Cerebellar nuclear complex (tissue), 1 donor: Measurements from ENCODE around the gene STEAP1.
"Not testable (repeated sequence)": the region's sequence is repeated elsewhere in the genome, so short reads cannot be mapped to it uniquely, and the experiment has no call there.

Source experiments
- DNase-seq, 2 experiments: peaks; one replicate each; lab custom pipeline; 2025; lab: John Stamatoyannopoulos, UW

The STEAP1 gene

DNA sequence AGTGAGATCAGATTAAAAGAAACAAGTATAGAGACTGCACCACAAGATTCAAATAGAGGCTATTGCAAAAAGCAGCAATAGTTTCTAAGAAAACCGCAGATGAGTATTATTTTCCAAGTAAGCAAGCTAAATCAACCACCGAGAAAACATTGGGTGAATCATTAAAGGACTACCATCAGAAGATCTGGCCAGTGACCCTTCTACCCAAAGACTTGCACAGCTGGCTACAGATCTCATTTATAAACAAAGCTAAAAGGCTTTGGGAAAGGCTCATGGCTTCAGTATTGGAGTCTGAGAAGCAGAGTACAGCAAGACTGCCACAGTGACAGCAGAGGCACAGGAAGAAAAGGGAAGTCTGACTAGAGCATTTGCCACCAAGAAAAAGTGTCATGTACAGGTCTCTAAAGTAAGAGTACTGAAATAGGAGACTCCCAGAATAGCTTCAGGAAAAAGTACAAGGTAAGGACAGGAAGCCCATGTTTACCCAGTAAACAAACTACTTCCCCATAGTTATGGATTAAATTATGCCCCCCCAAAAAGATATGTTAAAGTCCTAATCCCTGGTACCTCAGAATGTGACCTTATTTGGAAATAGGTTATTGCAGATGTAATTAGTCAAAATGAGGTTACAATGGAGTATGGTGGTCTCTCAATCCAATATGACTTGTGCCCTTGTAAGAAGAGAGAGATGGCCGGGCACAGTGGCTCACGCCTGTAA lies 19.0 kb downstream of the STEAP1 start:
- no peak for DNase-seq

DNA sequence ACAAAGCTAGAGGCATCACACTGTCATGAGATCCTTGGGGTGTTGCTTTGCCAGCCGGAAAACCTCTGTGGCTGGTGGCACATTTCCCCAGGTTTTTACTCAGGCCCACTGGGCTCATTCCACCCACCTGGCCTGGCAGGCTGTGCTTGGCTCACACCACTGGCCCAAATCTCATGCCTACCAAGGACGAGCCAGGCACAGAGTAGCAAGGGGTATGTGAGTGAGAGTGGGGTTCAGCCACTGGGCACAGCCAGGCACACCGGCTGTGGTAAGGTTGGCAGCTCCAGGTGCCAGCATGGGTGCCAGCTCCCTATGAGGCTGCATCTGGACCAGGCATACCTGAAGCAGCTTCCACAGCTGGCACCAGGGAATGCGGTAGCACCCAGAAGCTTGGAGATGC lies 21.4 kb downstream of the STEAP1 start:
- DNase-seq: no peak

DNA sequence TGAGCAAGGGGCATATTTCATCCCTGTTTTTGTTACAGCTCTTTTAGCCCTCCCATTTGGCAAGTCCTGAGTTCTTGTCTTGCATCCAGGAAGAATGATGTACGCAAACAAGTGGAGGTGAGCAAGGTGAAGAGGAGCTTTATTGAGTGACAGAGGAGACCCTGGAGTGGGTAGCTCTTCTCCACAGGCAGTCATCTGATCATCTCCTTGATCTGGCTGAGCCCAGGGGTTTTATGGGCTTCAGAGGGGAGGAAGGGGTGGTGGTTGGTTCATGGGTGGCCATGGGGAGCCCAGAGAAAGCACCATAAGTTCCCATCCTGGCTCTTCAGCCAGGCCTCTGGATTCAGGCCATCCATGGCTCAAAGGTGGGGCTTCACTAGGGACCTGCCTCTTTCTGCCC lies 21.9 kb downstream of the STEAP1 start:
- DNase-seq: no peak

DNA sequence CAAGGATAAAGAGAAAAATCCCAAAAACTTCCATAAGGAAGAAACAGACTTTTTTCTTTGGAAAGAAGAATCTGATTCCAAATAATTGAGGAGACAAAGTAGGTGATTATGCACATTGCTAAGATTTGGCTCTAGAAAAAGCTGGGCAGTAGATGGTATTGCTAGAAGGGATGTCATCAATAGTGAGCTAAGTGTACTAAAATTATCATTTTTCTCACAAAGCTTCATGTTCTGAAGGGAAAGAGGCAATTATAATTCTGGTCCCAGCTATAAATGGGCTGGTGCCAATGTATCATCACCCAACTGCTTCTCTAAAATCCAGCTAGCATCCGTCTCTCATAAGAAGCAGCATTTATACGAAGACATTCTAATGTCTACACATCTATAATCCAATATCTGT lies 23.9 kb downstream of the STEAP1 start:
- DNase-seq: no peak

DNA sequence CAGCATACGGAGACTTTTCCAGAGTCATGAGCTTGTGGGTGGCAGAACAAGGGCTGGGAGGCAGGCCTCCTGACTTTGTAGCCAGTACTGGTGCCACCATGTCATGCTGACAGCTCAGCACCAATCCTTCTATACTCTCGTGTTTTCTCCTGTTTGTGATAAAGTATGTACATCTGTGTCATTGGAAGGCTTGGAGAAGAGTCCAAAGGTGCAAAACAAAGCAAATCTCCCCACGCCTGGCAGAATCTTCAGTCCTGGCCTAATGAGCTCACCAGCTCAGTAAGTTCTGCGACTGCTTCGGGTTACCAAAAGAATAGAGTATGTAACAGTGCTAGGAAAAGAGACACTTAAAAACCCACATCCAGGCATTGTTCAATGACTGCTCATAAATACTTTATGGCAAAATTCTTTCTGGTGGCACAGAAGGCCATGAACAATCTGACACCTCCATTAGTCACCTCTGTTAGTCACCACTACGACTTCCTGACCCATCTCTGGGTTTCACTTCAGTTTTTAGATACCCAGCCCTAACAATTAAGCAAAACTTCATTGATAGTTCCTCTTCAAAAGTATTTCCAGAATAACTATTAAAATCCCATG lies 24.5 kb downstream of the STEAP1 start:
- DNase-seq: no peak

DNA sequence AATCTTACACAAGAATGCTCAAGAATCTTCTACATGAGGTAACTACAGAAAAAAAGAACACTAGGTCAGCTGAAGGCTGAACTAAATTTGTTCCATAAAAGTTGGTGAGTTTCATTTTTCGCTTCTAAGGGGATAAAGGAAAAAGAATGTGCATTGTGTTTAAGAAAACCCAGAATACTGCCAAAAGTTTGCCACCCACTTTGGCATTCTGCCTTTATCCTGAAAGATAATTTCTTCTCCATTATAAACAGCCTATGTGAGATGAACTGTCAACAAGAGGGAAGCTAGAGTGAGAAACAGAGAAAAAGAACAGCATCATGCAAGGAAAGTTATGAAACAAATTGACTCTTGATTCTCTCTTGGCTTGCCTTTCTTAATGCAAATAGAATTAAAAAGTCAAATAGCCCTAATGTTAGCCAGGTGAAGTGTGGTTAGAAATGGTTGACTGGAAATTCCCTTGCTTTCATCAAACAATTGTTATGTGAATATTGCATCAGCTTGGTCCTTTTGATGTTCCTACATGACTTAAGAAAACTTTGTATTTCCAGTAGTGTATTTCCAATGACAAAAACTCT lies 25.8 kb downstream of the STEAP1 start:
- no peak for DNase-seq

DNA sequence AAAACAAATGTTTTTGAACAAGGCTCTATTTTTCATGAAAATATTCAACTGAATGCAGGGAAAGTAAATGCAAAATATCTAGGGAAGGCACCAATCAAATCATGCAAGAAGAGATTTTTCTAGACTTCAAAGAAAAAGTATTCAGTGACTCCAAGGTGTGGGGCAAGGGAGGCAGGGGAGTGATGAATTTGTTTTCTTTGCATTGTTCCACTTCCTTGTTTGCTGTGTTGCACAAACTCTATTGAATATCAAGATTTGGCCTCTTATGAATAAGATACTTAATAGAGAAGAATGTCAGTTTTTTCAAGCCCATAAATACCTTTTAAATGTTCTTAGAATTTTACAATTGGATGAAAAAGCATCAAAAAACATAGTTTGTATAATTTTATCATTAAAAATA lies 26.4 kb downstream of the STEAP1 start:
- DNase-seq: no peak

DNA sequence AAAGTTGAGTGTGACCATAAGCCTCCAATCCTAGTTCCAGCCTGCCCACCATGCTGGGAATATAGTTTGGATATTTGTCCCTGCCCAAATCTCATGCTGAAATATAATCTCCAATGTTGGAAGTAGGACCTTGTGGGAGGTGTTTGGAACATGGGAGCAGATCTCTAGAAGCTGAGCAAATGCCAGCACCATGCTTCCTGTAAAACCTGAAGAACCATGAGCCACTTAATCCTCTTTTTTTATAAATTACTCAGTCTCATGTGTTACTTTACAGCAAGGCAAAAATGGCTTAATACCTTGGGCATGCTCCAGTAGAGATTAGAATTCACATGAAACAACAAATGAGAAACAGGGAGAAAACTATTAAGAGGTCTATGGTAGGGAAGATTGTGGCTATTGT lies 27.2 kb downstream of the STEAP1 start:
- no peak for DNase-seq

DNA sequence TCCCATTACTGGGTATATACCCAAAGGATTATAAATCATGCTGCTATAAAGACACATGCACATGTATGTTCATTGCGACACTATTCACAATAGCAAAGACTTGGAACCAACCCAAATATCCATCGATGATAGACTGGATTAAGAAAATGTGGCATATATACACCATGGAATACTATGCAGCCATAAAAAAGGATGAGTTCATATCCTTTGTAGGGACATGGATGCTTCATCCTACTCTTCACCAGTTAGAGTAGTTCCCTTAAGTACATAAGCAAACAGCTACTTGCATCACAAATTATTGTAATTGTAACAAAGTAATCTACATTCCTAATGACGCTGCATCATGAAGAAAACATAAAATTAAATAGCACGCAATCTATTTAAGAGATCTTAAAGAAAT lies 32.0 kb downstream of the STEAP1 start:
- DNase-seq: not testable (repeated sequence)

DNA sequence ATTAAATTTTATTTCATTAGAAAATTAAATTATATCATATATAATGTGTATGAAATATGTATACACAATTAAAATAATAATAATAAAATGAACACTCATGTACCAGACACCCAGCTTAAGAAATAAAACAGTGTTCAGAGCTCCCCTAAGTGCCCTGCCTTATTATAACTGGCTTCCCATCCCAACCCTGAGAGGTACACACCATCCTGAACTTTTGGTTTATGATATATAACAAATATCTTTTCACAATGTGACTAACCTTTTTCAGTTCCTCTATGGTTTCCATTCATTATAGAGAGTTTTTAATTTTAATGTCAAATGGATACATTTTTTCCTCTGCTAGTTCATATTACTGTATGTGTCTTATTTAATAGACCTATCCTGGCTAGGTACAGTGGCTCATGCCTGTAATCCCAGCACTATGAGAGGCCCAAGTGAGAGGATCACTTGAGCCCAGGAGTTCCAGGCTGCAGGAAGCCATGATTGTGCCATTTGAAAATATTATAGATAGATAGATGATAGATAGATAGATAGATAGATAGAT lies 33.3 kb downstream of the STEAP1 start:
- no peak for DNase-seq

DNA sequence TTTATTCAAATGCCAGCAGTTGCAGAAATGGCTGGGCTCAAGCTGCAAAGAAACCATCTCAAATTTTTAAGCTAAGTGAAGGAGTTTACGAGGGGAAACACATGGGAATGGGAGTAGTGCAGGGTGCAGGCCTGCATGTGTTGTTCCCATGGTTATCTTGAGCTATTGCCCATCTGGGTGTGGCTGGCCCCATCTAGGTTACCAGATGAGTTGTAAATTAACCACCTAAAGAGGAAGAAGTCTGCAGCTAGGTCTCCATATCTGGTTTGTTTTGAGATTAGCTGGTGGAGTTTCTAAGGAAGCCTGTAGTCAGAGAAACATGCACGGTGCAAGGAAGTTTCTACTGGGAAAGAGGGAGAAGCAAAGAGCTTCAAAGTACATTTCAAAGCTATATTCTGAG lies 34.0 kb downstream of the STEAP1 start:
- no peak for DNase-seq

DNA sequence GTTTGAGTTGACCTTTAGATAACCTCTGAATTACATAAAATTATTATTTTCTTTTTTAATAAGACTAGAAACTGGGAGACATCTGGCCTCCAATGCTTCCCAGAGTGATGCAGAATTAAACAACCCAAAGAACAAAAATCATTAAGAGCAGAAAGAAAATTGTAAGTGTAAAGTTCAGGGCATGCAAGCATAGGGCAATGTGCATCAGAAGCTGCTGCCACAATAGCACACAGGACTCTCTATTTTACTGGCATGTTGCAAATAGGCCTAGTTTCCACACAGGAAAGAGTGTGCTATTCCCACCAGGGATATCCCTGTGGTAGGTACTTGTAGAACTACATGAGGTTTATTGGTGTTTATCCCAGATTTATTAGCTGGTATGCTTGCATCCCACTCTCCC lies 36.7 kb downstream of the STEAP1 start:
- no peak for DNase-seq

DNA sequence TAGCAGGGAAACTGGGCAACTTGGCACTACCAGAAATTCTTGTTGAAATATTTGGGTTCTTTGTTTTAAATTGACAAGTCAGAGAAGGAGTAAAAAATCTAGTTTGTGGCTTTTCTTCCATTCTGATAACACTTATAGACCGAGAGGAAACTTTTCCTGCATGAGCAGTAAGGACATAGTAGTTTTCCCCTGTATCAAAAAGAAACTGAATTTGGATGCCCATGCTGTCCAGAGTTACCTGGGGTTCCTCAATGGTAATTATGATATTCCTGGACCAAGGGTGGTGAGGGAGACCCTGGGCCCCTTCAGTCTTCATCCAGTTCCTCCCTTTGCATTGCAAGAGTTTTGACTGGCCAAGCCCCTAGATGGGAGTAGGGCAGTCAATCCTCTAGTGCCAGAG lies 37.4 kb downstream of the STEAP1 start:
- no peak for DNase-seq

DNA sequence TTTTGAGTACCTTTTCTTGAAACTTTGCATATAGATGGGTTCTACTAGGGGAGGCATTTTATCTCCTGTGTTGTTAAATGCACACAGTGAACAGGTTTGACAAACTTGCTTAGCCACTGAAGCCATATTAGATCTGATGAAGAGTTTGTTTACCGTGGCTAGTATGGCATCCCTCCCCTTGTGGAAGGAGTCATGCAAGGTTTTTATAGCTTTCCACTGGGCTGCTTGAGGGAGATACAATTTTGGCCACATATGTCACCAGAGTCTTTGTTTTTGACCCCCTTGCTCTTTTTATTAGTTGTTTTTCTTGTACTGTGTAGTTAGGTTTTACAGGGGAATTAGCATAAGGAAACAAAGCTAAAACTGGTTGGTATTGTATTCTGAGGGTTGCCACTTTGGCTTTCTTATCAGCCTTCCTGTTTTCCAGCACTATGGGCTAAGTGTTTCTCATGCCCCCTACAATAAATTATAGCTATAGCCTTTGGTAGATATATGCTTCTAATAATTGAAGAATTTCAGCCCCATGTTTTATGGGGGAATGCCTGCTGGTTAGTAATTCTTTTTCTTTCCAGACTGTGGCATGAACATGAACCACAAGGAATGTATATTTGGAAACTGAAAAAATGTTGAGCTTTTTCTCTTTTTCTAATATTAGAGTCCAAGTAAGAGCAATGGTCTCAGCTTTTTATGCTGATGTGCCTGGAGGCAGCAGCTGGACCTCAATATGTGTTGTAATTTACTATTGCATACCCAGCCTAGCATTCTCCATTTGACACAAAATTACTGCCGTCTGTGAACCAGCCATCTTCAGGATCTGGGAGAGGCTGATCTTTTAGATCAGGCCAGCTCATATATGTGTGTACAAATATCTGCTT lies 38.8 kb downstream of the STEAP1 start:
- DNase-seq: no peak

DNA sequence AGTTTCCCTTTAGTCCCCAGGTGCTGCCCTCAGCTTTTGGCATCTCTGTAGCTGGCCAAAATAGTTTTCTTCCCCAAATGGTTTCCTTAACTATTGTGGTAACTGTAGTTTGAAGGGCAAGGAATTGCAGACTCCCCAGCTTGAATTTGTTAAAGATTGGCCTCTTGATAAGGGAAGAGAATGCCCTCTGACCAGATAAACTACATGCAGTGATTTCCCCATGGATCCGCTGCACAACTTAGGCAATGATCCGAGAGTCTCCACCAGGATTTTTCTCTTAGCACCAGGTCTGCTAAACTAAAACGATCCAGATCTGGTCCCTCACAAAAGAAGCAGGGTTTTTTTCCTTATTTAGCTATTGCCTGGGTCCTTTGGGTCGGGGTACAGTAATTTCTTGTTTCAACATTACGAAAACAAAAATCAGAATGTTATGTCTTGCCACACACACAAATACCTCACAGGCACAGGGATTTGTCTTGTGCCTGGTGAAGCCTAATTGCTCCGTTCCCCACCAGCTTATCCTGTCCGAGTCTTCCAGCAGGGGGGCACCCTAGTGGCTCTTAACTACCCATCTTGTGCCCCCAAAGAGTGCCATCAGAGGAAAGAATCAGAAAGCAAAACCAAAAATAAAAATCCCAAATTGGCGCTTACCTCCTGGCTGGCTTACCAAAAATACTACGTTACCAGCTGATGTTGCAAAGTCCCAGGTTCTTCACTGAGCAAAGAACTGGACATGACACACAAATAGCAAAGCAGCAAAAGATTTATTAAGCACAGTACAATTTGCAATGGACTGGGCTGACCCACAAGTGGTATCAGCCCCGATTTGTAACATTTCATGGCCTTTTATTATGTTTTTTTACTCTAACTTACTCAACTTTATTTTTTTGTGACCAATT lies 40.9 kb downstream of the STEAP1 start:
- no peak for DNase-seq

DNA sequence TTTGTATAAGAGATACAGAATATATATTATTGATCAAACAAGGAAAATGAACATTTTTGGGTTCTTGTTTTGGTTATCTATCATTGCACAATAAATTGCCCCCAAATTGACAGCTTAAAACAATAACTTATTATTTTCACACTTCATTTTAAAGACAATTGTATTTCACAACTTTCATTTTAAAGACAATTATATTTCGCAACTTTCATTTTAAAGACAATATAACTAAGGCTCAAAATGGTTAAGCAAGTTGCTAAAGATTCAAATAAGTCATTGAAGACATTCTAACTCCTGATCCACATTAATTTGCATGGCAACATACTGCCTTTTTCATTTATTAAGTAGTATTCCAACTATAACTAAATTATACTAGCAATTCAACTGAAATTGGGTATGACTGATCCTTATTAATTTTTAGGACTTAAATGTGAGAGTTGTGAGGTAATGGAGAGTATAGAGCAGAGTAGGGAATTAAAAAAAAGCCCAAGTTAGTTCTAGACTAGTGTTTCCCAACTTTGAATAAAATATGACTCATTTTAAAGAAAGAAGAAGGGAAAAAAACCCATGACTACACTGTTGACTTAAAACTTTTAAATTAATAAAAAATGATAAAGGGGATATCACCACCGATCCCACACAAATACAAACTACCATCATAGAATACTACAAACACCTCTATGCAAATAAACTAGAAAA lies 47.4 kb downstream of the STEAP1 start:
- no peak for DNase-seq

DNA sequence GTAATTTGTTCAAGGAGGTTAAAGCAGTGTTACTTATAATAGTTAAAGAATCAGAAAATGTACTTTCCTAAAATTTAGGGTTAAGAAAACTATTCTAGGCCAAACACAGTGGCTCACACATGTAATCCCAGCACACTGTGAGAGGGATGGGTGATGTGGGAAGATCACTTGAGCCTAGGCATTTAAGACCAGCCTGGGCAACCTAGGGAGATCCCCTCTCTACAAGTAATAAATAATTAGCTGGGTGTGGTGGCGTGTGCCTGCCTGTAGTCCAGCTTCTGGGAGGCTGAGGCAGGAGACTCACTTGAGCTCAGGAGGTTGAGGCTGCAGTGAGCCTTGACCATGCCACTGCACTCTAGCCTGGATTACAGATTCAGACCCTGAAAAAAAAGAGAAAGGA lies 53.7 kb downstream of the STEAP1 start:
- no peak for DNase-seq

DNA sequence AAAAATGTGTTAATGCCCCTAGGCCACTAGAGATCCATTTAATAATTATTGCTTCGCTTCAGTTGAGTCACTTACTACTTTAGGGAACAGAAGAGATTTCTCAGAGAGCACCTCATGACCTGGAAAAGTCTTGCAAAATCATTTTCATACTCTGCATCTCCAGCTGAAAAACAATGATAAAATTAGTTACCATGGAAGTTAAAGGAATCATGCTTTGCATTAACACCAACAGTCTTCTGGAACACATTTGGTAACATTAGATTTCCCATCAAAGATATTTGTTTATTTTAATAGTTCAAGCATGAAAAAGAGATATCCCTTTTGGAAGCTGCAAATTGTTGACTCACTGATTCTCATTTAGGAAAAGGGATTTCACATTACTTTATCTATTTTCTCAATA lies 55.5 kb downstream of the STEAP1 start:
- no peak for DNase-seq

DNA sequence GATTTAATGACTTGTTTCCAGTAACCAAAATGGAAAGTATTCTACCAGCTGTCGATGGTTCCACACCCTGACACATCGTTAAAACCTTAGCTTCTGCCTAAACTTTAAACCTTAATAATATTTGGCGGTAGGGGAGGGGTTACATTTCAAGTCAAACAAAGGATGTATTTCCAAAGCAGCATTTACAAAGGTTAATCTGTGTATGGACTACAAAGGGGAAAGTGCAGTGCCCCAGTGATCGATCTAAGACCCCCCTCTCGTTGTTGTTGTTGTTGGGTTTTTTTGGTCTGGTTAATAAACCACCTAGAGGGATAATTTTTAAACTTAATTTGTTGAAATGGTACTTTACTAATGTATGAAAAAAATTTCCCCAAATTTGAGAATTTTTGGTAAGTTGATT lies 56.2 kb downstream of the STEAP1 start:
- DNase-seq: no peak

DNA sequence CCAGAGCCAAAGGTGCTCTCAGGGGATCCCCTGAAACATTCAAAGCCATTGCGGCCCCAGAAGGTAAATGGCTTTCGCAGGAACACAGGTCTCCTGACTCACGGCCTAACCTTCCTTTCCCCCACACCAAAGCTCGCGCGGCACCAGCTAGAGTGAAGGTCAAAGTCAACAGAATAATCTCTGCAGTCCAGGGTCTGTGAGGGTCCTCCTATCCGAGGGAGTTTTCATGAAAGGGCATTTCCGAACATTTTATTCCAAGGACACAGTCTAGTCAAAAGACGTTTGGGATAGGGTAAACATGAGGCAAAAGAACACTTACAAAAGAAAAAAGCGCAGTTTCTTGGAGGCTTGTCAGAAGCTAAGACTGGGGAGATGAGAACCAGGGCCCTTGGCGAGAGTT lies 56.7 kb downstream of the STEAP1 start:
- no peak for DNase-seq
